ENCODE data around the gene GET4.
A peak's percentile ranks its signal among the peaks of the same experiment; 100 is the strongest.
"Not testable (repeated sequence)": the region's sequence is repeated elsewhere in the genome, so short reads cannot be mapped to it uniquely, and the experiment has no call there.

Gene GET4

DNA sequence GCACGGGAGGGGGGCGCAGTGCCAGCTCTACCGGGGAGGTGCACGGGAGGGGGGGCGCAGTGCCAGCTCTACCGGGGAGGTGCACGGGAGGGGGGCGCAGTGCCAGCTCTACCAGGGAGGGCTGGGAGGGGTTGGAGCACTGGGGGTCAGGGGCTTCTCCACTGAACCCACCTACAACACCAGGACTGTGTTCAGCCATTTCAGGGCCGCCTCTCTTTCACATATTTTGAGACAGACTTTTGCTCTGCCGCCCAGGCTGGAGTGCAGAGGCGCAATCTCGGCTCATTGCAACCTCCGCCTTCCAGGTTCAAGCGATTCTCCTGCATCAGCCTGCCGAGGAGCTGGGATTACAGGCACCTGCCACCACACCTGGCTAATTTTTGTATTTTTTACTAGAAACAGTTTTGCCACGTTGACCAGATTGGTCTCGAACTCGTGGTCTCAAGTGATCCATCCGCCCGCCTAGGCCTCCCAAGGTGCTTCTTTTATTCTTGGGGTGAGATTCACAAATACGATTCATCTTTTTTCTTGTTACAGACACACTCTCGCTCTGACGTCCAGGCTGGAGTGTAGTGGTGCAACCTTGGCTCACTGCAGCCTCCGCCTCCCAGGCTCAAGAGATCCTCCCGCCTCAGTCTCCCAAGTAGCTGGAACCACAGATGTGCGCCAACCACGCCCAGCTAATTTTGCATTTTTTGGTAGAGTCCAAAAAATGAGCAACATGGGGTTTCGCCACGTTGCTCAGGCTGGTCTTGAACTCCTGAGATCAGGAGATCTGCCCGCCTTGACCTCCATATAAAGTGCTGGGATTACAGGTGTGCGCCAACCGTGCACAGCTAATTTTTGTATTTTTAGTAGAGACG, 41.1 kb downstream of the GET4 start:
- DNase-seq, result no peak

DNA sequence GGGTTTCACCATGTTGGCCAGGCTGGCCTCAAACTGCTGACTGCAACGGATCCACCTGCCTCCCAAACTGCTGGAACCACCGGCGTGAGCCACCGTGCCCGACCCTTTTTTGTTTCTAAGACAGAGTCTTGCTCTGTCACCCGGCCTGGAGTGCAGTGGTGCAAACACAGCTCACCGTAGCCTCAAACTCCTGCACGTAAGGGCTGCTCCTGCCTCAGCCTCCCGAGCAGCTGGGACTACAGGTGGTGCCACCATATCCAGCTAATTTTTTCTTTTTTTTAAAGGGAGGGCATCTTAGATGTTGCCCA, 41.7 kb downstream of the GET4 start:
- DNase-seq, result no peak

DNA sequence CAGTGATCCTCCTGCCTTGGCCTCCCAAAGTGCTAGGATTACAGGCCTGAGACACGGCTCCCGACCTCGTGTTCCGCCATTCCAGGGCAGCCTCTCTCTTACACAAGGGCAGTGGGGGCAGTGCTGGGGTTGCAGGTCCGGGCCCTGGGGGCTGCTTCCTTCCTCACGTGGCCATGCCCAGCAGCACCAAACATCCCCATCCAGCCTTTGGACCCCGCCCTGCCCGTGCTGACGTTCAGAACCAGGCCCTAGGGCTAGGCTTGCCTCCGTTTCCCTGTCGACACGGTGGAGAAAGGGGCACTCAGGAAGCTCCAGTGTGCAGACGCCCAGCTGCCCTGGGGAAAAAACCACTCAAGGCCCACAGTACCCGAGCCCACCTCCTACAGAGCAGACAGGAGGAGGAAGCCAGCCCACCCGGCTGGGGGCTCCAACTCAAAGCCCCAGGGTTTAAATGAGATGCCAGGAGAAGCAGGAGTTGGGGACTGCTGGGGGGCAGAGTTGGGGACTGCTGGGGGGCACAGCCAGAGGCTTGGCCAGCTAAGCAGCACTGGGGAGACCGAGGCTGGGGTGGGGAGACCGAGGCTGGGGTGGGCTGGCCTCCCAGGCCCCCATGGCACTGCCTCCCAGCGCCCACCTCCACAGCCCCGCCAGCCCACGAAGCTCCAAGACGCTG, 42.2 kb downstream of the GET4 start:
- no peak for DNase-seq

DNA sequence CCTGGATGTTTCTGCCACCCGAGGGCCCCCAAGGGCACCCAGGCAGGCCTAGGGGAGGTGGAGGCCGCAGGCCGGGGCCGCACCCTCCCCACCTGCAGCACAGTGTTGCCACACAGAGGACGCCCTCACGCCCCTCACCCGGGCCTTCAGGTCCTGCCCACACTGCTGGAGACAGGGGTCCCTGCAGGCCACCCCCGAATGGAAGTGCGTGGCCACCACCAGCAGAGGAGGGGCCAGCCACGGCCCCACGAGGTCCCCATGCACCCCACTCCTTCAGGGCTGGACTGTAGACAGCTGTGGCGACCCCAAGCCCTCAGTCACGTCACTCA, 42.7 kb downstream of the GET4 start:
- DNase-seq, result no peak

DNA sequence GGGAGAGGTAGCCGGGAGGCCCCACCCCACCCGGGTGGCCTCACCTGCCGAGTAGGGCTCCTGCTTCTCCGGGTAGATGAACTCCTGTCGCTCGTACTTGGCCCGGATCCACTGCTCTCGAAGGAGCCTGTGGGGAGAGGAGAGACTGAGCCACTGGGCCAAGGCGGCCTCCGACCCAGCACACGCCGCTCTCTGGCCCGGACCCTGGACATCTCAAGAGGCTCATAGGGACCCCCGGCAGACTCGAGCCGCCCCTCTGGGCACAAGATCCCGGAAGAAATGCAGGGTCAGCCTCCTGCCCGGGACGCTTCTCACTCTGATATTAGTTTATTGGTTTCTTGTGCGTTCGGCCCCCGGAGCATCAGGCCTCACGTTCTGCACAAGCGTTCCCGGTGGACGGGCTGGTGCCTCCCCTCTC, 43.6 kb downstream of the GET4 start:
- DNase-seq, result no peak

DNA sequence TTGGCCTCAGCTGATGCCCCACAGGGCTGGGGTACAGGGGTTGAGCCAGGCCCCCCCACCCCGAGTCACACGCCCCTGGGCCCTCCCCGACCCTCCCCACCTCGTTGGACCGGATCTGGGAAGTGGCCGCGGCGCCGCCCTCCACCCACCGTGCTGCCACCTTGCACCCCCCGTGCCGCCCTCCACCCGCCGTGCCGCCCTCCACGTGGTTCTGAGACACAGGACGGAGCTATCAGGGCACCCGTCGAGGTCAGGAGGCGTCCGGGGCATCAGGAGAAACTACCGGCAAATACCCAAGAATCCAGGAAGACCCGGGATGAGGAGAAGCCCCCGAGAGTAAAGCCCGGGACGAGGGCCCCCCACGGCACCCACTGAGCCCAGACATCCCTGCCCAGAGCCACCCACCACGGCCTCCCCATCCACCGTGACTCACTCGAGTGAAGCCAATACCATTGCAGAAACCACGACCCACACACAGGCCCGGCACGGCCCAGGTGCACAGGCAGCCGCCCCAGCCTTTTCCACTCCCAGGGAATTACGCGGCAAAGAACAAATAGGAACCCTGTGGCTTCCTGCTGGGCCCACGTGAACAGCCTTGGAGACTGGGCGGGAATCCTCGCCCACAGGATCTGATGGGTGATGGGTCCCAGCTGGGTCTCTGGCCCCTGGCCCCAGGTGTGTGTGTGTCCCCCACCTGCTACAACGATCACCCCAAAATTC, 44.2 kb downstream of the GET4 start:
- DNase-seq, result peak in 1 of 3 experiments; percentile 20

DNA sequence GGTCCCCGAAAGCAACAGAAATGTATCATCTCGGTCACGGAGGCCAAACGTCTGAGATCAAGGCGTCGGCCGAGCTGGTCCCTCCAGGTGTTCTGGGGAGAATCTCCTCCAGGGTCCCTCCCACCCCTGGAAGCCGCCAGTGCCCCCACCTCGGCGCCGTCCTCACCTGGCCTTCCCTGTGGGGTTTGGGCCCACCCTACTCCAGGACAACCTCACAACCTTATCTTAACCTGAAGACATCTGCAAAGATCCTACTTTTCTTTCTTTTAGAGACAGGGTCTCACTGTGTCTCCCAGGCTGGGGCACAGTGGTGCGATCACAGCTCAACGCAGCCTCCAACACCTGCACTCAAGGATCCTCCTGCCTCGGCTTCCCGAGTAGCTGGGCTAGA, 44.7 kb downstream of the GET4 start:
- DNase-seq, result no peak

DNA sequence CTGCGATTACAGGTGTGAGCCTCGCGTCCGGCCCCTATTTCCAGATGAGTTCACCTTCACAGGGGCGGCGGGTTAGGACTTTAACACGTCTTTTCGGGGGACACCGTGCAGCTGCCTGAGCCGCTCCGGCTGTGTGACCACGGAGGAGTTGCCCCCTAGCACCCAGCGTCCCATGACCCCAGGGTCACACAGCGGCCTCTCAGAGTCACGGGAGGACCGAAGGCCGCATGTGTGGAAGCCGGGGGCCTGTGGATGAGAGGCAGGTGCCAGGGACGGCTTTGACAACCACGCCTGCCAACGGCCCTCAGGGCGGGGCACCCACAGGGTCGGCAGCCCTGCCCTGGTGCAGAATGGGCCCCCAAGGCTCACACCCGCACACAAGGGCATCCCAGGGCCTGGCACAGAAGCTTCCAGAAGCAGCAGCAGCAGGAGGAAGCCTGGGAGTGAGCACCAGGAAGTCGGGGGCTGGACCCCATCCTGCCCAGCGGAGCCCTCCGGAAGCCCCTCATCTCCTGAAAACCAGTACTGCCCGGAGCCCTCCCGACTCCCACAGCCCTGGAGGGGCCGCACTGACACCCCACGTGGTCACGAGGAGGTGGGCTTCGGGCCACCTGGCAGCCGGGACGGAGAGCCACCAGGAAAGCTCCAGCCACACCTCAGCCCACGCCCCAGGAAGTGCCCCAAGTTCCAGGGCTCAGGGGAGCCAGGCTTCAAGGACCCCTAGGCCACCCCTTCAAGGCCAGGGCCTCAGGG, 45.4 kb downstream of the GET4 start:
- no peak for DNase-seq

DNA sequence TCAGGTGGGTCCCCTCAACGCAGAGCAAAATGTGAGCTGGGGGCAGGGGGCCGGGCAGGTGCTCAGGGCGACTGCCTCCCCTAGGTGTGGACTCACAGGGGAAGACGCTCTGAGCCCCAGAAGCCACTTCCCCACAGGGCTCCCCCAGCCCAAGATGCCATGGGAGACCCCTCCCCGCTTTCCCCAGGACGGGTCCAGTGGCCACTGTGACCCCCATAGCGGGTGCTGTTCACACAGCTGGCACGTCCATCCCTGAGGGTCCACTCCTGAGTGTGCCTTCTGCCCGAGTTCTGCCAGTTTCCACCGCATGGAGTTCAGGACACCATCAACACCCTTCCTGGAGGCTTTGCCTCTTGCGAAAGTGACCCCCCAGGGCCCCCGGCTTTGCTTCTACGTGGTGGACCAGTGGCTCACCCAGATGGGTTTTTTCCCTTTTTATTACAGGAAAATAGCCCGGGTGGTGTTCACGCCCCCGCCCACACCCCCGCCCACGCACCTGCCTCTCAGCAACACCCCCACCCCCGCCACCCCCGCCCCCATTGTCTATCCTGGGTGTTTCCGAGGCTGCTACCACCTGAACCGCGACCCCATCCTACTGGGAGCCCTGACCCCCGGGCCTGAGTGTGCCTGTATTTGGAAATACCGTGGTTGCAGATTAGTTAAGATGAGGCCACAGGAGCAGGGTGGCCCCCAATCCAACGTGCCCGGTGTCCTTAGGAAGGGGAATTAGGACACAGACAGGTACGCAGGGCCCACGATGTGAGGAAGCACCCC, 46.2 kb downstream of the GET4 start:
- no peak for DNase-seq

DNA sequence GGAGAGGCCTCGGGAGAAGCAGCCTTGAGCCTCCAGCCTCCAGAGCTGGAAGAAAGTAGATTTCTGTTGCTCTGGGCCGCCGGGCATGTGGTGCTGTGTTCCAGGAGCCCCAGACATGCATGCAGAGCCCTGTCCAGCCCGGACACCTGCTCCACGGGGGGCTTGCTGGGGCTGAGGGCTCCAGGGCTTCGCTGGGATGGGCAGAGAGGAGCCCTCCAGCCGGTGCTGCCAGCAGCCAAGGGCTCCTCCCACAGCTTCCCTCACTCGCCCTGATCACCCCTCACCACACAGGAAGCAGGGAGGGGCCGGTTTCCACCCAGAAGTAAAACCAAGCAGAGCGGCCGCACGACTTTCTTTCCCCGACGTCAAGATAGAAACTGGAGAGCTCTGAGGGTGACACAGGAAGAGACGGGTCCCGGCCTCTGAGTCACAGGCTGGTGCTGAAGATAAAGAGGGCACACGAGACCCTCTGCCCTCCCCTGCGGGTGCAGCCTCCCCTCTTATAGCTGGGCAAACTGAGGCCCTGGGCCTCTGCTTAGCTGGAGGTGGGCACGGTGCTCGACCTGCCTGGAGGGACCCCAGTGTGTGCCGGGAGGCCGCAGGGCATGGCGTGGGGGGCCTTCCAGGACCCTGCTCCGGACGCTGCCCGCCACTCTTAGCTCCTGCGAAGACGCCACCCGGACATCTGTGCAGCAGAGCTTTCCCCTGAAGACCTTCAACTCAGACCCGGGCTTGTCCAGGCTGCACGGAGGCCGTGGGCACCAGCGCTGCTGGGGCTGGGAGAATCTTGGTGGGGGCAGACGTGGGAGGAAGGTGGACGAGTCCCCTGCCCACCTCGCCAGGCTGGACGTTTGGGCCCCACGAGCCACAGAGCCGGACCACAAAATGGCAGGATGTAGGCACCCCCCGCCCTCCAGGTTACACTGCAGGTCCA, 47.0 kb downstream of the GET4 start:
- peak in 1 of 3 experiments; percentile 23 for DNase-seq

DNA sequence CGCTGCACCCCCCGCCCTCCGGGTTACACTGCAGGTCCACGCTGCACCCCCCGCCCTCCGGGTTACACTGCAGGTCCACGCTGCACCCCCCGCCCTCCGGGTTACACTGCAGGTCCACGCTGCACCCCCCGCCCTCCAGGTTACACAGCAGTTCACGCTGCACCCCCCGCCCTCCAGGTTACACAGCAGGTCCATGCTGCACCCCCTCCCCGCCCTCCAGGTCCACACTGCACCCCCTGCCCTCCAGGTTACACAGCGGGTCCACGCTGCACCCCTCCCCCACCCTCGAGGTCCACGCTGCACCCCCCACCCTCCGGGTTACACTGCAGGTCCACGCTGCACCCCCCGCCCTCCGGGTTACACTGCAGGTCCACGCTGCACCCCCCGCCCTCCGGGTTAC, 47.7 kb downstream of the GET4 start:
- DNase-seq, result not testable (repeated sequence)

DNA sequence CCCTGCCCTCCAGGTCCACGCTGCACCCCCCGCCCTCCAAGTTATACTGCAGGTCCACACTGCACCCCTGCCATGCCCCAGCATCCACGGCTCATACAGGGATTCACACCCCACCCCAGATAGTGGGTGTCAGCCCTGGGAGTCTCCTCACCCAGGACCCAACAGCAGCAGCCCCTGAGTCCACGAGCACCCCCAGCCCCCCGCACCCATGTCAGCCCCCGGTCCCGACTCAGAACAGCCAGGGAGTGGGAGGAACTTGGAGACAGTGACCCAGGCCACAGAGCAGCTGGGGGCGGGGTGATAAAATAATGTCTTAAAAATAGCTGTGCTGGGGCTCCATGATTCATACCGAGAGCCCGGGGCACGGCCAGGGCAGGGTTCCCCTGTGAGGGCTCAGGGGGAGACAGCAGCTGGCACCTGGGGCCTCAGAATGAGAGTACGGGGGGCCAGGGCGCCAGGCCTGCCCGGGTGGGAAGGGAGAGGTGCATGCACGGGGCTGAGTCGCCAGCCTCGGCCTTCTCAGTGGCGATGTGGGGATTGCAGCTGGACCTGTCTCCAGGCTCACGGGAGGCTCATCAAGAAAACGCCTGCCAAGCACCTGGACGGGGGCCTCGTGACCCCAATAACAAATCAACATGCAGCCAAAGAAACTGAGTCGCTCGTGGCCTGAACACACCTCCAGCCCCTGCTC, 48.3 kb downstream of the GET4 start:
- no peak for DNase-seq

DNA sequence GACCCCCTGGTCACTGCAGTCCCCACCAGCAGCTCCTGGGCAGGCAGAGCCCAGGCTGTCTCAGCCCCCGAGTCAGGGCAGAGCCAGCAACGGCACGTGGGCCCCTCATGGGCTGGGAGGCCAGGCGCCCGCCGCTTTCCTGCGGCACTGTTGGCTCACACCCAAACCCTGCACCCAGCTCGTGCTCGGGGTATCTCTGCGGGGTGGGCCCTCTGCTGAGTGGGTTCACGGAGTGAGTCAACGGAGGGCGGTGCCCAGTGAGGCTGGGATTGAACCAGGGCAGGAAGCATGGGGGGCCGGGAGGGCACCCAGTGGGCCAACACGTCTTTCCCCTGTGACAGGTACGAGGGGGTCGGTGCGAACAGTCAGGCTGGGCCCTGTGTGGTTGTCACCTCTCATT, 49.2 kb downstream of the GET4 start:
- DNase-seq, result no peak

DNA sequence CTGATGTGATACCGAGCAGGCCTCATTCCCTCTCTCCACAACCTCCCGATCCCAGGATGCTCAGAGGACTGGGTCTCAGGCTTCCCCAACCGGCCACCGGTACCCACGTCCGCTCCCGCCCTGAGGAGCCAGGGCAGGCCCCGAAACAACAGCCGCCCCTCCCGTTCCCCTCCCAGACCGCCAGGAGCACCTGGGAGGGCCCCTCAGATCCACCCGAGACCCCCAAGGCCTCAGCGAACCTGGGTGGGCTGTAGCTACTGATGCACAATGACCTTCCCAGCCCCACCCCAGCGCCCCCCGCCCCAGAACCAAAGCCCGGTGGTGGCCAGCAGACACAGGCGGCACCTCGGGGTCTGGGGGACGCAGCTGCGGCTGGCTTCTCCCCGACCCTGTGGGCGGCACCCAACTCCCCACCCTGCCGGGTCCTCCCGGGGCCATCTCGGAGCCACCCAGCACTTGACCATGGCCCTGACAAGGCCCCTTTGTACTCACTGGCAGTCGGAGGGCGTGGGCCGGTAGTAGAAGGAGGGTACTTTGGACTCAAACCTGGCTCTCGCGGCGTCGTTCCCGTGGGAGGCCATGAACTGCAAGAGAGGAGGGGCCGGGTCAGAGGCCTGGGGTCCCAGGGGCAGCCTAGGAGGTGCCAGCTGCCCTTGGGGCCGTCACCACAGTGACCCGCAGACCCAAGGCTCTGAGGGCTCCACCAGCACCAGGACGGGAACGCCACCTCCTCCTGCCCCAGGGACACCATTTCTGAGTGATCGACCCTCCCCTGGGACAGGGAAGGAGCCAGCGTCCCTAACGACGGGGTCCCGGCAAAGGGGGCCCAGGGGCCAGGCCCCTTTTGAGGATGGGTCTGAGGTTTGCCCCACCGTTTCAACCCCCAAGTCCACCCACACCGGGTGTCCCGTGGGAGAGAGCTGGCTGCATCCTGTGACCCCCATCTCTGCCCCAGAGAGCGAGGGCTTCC, 50.0 kb downstream of the GET4 start:
- DNase-seq, result no peak

DNA sequence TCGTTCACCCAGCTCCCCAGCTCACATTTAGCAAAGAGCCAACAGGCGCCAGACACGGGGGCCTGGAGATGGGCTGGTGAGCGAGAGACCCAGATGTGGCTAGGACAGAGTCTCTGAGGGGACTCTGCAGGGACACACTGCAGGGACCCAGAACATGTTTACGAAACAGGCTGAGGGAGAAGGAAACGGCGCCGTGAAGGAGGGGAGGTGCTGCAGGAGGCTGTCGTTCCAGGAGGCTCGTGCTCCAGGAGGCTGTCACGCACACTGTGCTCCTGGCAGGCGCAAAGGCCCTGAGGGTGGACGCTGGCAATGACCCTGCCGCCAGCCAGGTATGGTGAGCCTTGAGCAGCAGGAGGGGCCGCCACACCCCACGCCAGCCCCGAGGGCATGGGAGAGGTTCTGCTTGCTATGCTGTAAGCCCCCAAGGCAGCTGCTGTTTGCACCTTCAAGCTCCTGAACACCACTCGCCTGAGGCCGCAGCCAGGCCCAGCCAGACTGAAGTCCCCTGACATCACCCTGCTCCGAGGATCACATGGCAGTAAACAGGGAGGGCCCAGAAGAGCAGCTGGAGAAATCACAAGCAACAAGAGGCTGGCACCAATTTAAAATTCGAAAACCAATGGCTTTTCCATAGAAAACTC, 50.8 kb downstream of the GET4 start:
- peak in 1 of 3 experiments; percentile 33 for DNase-seq

DNA sequence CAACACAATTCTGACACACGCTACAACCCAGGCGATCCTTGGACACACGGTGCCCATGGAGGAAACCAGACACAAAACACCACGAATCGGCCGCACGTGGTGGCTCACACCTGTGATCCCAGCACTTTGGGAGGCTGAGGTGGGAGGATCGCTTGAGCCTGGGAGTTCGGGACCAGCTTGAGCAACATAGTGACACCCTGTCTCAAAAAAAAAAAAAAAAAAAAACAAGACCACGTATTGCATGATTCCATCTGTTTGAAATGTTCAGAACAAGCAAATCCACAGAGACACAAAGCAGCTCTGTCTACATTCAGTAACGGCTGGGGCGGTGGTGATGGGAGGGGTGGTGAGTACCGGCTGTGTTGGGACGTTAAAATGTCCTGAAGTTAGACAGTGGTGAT, 53.0 kb downstream of the GET4 start:
- DNase-seq, result no peak

DNA sequence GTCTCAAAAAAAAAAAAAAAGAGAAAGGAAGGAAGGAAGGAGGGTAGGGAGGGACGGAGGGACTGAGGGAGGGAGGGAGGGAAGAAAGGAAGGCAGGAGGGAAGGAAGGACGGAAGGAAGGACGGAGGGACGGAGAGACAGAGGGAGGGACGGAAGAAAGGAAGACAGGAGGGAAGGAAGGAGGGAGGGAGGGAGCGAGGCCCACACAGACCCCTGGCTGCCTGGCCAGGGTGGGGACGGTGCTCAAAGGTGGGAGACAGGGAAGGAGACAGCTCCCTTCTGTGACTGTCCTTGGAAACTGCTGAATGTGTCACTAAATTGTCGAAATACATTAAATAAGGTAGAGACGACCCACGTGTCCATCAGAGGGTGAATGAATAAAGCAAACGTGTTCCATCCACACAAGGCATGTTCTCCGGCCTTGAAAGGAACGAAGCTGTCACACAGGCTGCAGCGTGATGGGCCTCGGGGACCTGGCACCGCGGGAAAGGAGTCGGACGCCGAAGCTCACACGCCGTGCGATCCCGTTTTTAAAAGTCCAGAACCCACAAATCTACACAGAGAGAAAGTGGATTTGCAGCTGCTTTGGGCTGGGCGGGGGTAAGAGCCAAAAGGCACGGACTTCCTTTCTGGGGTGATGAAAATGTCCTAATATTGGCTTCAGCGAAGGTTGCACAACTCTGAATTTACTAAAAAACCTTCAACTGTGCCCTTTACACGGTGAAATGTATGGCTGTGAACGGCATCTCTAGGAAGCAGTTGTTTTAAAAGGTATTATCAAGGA, 54.8 kb downstream of the GET4 start:
- no peak for DNase-seq
